Hepatocyte (in vitro differentiated cells): ENCODE measurements around the gene PMEPA1. TPM values are rescaled to one million over a fixed set of nuclear protein-coding genes. Genes with fewer than 3 reads are reported as not detected.

Source experiments
- DNase-seq: peaks from one replicate; pipeline ENCODE4 v3.0.0-alpha.2; 2016; ENCODE audit warnings: low spot score
- H2AFZ ChIP-seq: fragments of 200-600 bp; sonication (generic); 2 replicates; pipeline ENCODE4 v1.6.0; 2016; ENCODE audit warnings: antibody characterized with exemption, mild to moderate bottlenecking
- H3K27ac ChIP-seq: fragments of 200-600 bp; sonication (generic); 2 replicates; pipeline ENCODE4 v1.5.1; 2016; ENCODE audit warnings: mild to moderate bottlenecking
- H3K27me3 ChIP-seq: fragments of 200-600 bp; sonication (generic); 2 replicates; pipeline ENCODE4 v1.6.1; 2016
- H3K36me3 ChIP-seq: fragments of 200-600 bp; sonication (generic); replicated peaks from 2 replicates; pipeline ENCODE4 v1.5.1; 2016; ENCODE audit warnings: low read depth; ENCODE audit not compliant: insufficient read depth
- H3K4me1 ChIP-seq: fragments of 200-600 bp; sonication (generic); 2 replicates; pipeline ENCODE4 v1.5.1; 2016; ENCODE audit warnings: mild to moderate bottlenecking, moderate library complexity; ENCODE audit not compliant: insufficient read depth
- H3K4me2 ChIP-seq: fragments of 200-600 bp; sonication (generic); 2 replicates; pipeline ENCODE4 v1.6.0; 2016
- H3K4me3 ChIP-seq: fragments of 200-600 bp; sonication (generic); 2 replicates; pipeline ENCODE4 v1.5.1; 2016; ENCODE audit warnings: mild to moderate bottlenecking
- H3K79me2 ChIP-seq: fragments of 200-600 bp; sonication (generic); 2 replicates; pipeline ENCODE4 v1.6.0; 2017; ENCODE audit warnings: mild to moderate bottlenecking
- H3K9me2 ChIP-seq: fragments of 200-600 bp; sonication (generic); replicated peaks from 2 replicates; pipeline ENCODE4 v1.6.0; 2017; ENCODE audit warnings: mild to moderate bottlenecking; ENCODE audit not compliant: insufficient read depth
- H3K9me3 ChIP-seq: fragments of 200-600 bp; sonication (generic); 2 replicates; pipeline ENCODE4 v1.5.1; 2016; ENCODE audit warnings: low read depth, mild to moderate bottlenecking
- H4K20me1 ChIP-seq: fragments of 200-600 bp; sonication (generic); 2 replicates; pipeline ENCODE4 v1.6.0; 2016; ENCODE audit warnings: mild to moderate bottlenecking; ENCODE audit not compliant: insufficient read depth, poor library complexity, severe bottlenecking
- EZH2 ChIP-seq: fragments of 200-600 bp; sonication (generic); IDR thresholded peaks from 2 replicates; pipeline ENCODE4 v1.6.1; 2016; ENCODE audit warnings: antibody characterized with exemption, mild to moderate bottlenecking, borderline replicate concordance
- EZH2phosphoT487 ChIP-seq: fragments of 200-600 bp; sonication (generic); IDR thresholded peaks from one replicate; pipeline ENCODE4 v1.6.1; 2018; ENCODE audit warnings: antibody characterized with exemption, mild to moderate bottlenecking, low read depth, moderate library complexity; ENCODE audit not compliant: unreplicated experiment, severe bottlenecking
- WGBS: methylation state at CpG from one replicate; pipeline ENCODE4 v1.1.6; 2016; ENCODE audit warnings: low lambda C conversion rate; ENCODE audit errors: missing lambda C conversion rate; 5-methylcytosine and 5-hydroxymethylcytosine counted together
- polyA plus RNA-seq: library from polyadenylated mRNA; unstranded; fragments of >200 nt; fragmentation: Nextera tagmentation; extraction: Ambion mirVana; gene quantifications from 2 replicates; pipeline ENCODE4 v1.2.1, GENCODE V29; 2016
- total RNA-seq: library from RNA; depleted of rRNA; stranded (reverse); fragments of >200 nt; gene quantifications from 2 replicates; pipeline ENCODE4 v1.2.3, GENCODE V29; 2014
- TF ChIP-seq, protein P1 (sequence below): fragments of 200-600 bp; sonication (generic); IDR thresholded peaks from 2 replicates; pipeline ENCODE4 v1.5.1; 2016; ENCODE audit warnings: antibody characterized with exemption, mild to moderate bottlenecking; ENCODE audit not compliant: poor library complexity

The PMEPA1 gene
- total and polyA plus RNA-seq, 2 experiments from 2014 or later, result 6.8 to 40.3 TPM

DNA sequence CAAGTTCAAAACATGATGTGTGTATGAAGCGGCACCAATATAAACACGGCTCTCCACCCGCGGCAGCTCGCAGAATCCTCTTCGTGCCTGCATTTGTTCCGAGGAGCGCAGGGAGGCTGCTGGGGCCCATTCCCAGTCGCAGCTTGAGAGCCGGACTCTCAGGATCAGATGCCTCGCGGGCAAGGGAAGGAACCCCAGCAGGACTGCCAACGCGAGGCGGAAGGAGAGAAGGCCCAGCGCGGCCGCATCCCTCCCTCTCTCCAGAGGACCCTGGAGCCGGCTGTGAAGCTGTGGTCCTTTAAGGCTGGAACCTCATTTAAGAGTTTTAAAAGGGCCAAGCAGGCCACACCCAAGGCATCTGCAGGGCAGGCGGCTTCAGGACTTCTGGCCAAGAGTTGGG, 45.3 kb downstream of the PMEPA1 start:
- no peak for DNase-seq
- Histone ChIP-seq H3K27me3 (no peaks in the 10 kb centered on the region), H3K9me3 (no peaks in the 10 kb centered on the region), H3K36me3 (no peaks in the 10 kb centered on the region), H3K4me1 (no peaks in the 10 kb centered on the region), H3K4me3 (no peak overlapping the region), H3K79me2 (peaks cover 5% of the 10 kb centered on the region), H3K9me2 (no peaks in the 10 kb centered on the region), H2AFZ (no peak overlapping the region), H3K4me2 (no peak overlapping the region), H3K27ac (no peak overlapping the region), H4K20me1 (peaks cover 22% of the 10 kb centered on the region)
- WGBS, result 89% methylated on average over 20 of the region's 20 CpGs
- TF ChIP-seq EZH2 (no peak), EZH2phosphoT487 (no peak)
- TF ChIP-seq, protein P1, sequence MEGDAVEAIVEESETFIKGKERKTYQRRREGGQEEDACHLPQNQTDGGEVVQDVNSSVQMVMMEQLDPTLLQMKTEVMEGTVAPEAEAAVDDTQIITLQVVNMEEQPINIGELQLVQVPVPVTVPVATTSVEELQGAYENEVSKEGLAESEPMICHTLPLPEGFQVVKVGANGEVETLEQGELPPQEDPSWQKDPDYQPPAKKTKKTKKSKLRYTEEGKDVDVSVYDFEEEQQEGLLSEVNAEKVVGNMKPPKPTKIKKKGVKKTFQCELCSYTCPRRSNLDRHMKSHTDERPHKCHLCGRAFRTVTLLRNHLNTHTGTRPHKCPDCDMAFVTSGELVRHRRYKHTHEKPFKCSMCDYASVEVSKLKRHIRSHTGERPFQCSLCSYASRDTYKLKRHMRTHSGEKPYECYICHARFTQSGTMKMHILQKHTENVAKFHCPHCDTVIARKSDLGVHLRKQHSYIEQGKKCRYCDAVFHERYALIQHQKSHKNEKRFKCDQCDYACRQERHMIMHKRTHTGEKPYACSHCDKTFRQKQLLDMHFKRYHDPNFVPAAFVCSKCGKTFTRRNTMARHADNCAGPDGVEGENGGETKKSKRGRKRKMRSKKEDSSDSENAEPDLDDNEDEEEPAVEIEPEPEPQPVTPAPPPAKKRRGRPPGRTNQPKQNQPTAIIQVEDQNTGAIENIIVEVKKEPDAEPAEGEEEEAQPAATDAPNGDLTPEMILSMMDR, result no peak

DNA sequence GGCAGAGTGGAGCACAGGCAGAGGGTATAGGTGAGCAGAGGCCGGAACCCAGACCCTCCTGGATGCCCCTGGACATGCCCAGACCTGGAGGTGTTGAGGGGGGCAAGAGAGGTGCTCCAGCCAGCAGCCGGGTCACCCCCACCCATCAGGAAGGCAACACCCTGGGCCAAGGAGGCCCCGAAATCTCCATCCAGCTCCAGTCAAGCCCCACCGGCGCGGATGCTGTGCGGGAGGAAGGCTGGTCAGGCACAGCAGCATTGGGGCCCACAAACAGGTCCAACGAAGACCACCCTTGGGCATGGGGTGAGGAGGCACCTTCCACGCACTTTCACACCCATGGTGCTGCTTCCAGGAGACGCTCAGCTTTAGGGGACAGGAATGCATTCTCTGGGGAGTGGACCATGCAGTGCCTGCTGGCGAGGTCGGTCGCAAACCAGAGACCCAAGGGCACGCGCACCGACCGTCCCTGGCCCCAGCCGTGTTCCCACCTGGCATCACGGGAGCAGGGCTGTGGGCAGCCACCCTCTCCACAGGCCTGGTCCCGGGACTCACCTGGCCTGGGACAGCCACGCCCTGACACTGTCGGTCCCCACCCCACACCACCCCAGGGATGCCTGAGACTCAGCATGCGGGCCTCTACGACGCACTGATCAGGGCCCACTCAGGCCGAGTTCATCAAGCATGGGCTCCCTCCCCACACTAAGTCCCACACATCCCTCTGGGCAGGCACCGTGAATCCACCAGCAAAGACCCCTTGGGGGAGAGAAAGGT, 45.9 kb downstream of the PMEPA1 start:
- no peaks in the 10 kb centered on the region for H3K9me3 ChIP-seq
- no peak overlapping the region for H3K4me2 ChIP-seq
- H3K9me2 ChIP-seq, result no peaks in the 10 kb centered on the region
- WGBS, result 97% methylated on average over 27 of the region's 27 CpGs
- TF ChIP-seq EZH2phosphoT487 (no peak), EZH2 (no peak)
- TF ChIP-seq, protein P1, result no peak
- no peak for DNase-seq
- peaks cover 5% of the 10 kb centered on the region for H3K79me2 ChIP-seq
- H4K20me1 ChIP-seq, result peaks cover 22% of the 10 kb centered on the region
- H3K4me3 ChIP-seq, result no peak overlapping the region
- H3K36me3 ChIP-seq, result no peaks in the 10 kb centered on the region
- no peaks in the 10 kb centered on the region for H3K4me1 ChIP-seq
- H2AFZ ChIP-seq, result no peak overlapping the region
- no peak overlapping the region for H3K27ac ChIP-seq
- no peaks in the 10 kb centered on the region for H3K27me3 ChIP-seq

GRCh38 chr20:57663241-57663640, 46.6 kb downstream of the PMEPA1 start:
- Histone ChIP-seq H3K4me2 (no peak overlapping the region), H2AFZ (no peak overlapping the region), H3K9me2 (no peaks in the 10 kb centered on the region), H3K27ac (no peak overlapping the region), H3K9me3 (no peaks in the 10 kb centered on the region), H3K4me3 (no peak overlapping the region), H3K4me1 (no peaks in the 10 kb centered on the region), H3K79me2 (peaks cover 5% of the 10 kb centered on the region), H3K27me3 (no peaks in the 10 kb centered on the region), H3K36me3 (no peaks in the 10 kb centered on the region), H4K20me1 (peaks cover 22% of the 10 kb centered on the region)
- no peak for DNase-seq
- TF ChIP-seq EZH2 (no peak), EZH2phosphoT487 (no peak)
- TF ChIP-seq, protein P1, result no peak
- WGBS, result 96% methylated on average over 4 of the region's 9 CpGs
